ENCODE measurements around the gene PAQR5.

PAQR5 gene

DNA sequence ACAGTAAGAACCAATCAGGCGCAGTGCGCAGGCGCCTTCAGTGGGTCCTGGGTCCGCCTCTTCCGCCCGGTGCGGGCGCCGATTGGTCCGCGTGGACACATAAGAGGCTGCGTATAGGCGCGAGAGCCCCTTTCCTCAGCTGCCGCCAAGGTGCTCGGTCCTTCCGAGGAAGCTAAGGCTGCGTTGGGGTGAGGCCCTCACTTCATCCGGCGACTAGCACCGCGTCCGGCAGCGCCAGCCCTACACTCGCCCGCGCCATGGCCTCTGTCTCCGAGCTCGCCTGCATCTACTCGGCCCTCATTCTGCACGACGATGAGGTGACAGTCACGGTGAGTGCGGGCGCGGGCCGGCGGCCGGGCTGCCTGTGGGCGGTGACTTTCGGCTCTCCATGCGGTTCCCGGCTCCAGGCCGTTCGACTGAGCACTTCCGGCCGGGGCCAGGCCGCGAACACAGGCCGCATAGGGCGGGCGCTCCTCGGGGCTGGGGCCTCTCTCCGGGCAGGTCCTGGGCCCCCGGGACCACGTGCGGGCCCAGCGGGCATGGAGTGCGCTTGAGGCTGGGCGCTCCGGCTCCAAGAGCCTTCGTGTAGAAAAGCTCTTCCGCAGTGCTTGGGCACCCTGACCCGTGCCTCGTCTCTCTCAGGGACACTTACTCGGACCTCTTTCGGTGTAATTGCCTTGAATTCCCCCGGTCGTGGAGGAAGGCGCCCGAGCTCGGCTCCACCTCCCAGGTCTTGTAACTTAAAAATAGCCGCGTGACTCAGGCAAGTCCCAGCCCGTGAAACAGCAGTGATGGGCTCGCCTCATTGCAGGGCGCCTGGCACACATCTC, 154.2 kb downstream of the PAQR5 start, which contains the start of gene RPLP1:
TSS of gene RPLP1 (plus strand) at position 127 of the 830 bp plus-strand sequence. CDS start at position 258, 131 bp downstream.
- TF ChIP-seq, protein P1, sequence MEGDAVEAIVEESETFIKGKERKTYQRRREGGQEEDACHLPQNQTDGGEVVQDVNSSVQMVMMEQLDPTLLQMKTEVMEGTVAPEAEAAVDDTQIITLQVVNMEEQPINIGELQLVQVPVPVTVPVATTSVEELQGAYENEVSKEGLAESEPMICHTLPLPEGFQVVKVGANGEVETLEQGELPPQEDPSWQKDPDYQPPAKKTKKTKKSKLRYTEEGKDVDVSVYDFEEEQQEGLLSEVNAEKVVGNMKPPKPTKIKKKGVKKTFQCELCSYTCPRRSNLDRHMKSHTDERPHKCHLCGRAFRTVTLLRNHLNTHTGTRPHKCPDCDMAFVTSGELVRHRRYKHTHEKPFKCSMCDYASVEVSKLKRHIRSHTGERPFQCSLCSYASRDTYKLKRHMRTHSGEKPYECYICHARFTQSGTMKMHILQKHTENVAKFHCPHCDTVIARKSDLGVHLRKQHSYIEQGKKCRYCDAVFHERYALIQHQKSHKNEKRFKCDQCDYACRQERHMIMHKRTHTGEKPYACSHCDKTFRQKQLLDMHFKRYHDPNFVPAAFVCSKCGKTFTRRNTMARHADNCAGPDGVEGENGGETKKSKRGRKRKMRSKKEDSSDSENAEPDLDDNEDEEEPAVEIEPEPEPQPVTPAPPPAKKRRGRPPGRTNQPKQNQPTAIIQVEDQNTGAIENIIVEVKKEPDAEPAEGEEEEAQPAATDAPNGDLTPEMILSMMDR (conservative IDR thresholded peaks at IDR 0.05; ENCODE audit: low read length) = no peak

GRCh38 chr15:69454953-69455352, 156.2 kb downstream of the PAQR5 start:
- no peak for DNase-seq (ENCODE audit: low read depth)
- peak overlapping the region; percentile 91 for H3K4me3 ChIP-seq (ENCODE audit: low read length)
- TF ChIP-seq, protein P1 (conservative IDR thresholded peaks at IDR 0.05; ENCODE audit: low read length) = no peak

More for the DNA sequence above, 154.2 kb downstream of the PAQR5 start, which contains the start of gene RPLP1:
- peak within 1 kb of the TSS; percentile 91 for H3K4me3 ChIP-seq (ENCODE audit: low read length)
- peak; percentile 93 for DNase-seq (ENCODE audit: low read depth)

DNA sequence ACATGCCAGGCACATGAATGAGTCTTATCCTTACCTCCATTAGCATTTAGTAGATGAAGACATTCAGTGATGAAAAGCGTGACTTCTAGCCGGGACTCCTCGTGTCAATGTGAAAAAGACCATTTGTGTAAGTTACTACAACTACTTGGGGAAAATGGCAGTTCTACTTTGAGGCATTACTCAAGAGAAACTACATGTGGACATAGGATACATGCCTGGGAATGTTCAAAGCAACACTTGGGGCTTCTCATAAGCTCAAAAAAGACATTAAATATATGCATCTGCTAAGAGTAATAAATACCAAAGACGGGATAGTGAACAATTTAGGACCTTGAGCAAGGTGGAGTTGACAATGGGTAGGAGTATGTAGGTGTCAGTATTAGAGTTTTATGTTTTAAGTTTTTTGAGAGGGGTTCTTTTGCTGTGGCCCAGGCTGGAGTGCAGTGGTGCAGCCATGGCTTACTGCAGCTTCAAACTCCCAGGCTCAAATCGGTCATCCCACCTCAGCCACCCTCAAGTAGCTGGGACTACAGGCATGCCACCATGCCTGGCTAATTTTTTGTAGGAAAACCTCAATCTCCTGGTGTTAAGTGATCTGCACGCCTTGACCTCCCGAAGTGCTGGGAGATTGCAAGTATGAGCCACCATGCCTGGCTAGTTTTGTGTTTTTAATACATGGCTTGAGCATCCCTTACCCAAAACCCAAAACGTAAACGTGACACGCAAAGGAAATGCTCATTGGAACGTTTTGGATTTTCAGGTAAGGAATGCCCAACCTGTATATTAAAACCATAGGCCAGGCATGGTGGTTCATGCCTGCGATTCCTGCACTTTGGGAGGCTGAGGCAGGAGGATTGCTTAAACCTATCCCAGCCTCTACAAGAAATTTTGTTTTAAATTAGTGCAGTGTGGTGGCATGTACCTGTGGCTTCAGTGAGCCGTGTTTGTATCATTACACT, 157.8 kb downstream of the PAQR5 start:
- DNase-seq (ENCODE audit: low read depth) = no peak
- no peak overlapping the region for H3K4me3 ChIP-seq (ENCODE audit: low read length)
- TF ChIP-seq, protein P1 (conservative IDR thresholded peaks at IDR 0.05; ENCODE audit: low read length) = no peak
